Measurements from ENCODE around the gene KATNA1.
"Not testable (repeated sequence)": the region's sequence is repeated elsewhere in the genome, so short reads cannot be mapped to it uniquely, and the experiment has no call there.

The KATNA1 gene

DNA sequence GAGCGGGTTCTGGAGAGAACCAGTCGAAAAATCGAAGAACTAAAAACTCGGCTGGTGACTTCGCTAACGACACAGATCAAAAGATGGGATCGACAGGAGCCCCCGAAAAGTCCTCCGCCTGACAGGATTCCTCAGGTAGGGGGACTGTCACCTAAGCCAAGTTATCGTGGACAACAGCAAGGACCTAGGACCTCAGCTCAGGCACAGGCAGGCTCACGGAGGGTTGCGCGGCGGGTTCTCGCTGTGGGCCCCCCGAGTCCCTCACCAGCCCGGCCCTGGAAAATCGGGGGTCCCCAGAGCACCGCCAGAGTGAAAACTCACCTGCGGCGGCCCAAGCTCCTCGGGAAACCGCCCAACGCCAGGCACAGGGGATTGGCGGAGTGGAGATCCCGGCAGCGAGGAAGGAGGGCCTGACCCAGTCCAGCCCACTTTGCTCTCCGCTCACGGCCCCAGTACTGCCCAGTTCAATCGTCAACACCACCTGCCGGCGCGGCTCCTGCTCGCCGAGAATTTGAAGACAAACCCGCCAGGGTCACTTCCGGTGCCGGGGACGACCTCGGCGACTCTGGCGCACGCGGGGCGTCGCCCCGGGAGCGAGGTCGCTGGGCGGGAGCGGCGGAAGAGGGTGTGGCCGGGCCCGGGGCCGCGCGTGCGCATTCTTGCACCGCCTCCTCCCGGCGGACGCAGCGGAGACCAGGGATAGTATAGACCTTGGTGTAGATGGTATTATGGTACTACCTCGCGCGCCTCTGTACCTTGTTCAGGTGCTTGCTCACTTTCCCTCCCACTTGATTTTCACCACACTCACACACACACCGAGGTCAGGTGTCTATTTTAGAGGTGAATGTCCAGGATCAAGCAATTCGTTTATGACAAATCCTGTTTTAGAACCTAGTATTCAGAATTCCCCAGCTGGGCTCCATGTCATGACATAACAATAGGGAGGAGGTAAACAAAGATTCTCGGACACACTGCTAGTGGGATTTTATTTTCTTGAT is at the start of gene KATNA1:
TSS of gene KATNA1 (minus strand) at position 567 of the 998 bp plus-strand sequence. CDS start 10,167 bp downstream, outside the sequence.
- peak; percentile 79 for DNase-seq

DNA sequence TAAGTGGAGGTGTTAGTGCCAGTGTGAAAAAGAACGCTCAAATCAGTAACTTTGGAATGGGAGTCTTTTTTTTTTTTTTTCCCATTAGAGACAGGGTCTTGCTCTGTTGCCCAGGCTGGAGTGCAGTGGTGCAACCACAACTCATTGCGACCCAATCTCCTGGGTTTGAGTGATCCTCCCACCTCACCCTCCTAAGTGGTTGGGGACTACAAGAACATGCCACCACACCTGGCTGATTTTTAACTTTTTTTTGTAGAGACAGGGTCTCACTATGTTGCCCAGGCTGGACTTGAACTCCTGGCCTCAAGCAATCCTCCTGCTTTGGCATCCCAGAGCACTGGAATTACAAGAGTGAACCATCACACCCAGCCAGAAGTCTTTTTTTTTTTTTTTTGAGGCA is 49.7 kb upstream of the KATNA1 start:
- DNase-seq, result no peak

DNA sequence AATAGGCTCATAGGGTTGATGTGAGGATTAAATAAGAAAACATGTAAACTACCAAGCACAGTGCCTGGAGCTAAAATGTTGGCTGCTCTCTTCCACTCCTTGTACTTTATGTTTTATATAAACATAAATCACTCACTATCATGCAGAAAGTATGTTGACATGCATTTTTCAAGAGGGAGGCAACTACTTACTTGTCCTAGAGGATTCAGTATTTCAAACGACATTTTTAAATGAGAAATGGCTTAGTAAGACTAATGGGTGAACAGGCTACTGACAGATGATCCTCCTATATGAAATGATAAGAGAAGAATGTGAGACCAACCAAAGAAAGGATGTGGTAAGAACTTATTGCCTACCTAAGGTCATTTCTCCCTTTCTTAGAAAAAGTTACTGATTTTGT is 48.4 kb upstream of the KATNA1 start:
- DNase-seq, result no peak

DNA sequence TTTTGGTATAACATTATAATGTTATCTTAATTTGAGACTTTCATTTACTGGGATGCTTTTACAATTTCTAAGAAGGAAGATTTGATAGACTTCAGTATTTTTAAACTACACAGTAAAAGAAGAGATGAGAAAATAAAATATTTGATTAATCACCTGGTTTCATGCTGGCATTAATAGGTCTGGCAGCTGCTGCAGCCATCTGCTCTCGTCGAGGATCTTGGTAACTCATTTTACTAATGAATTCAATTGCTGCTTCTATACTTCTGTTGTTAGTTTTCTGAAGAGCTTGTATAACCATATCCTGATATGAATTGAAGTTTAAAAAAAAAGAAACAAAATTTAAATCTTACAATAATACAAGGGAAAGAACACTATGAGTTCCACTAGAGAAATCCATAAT is 46.4 kb upstream of the KATNA1 start:
- no peak for DNase-seq

DNA sequence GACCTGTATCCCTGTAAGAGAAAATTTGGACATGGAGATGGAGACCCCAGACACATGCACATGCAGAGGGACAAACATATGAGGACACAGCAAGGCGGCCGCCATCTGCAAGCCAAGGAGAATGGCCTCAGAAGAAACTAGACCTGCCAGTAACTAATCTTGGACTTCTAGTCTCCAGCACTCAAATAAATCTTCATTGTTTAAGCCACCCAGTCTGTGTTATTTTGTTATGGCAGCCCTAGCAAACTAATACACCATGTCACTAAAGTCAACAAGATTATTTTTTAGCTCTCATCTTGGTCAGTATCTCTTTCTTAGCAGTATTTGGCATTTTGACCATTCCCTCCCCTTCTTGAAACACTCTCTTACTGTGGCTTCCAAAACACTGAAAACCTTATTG is 42.7 kb upstream of the KATNA1 start:
- no peak for DNase-seq

DNA sequence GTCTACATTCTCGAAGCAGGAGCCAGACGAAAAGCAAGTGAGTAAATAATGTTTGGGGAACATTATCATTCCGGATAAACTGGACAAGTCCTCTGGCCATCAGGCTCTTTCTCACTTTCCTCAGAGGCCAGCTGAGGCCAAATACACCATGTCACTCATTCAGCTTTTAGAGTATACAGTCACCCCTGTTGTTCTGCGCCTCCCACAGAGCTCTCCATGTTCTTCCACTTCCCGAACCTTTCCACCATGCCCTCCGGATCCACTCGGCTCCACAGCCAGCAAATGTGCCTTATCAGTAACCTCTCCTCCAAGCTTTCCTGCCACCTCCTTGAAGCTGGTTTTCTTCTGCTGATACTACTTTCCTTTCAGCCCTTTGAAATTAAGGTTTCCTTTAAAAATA is 37.7 kb upstream of the KATNA1 start:
- no peak for DNase-seq

DNA sequence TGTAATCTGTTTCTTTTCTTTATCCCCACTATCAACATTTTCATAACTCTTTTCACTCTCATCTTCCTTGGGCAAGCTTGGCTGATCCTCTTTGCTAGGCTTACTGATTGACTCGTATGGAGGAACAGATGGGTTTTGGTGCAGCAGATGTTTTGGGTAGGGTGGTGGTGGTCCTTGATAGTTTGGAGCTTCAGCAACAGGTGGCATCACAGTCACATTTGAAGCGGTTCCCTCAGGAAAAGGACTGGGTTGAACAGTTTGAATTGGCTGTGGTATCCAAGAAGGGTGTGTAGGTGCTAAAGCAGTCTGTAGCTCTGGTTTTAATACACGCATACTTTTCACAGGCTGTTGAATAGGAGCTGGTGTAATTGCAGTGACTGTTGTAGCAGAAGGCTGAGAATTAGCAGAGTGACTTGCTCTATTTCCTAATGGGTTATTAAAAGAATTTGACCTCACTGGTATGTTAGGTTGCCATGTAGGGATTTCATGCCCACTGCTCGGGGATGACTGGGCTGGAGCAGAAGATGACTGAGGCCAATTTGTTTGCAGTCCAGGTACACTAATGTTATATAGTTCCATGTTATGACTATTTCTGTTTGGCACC is 34.8 kb upstream of the KATNA1 start:
- no peak for DNase-seq

DNA sequence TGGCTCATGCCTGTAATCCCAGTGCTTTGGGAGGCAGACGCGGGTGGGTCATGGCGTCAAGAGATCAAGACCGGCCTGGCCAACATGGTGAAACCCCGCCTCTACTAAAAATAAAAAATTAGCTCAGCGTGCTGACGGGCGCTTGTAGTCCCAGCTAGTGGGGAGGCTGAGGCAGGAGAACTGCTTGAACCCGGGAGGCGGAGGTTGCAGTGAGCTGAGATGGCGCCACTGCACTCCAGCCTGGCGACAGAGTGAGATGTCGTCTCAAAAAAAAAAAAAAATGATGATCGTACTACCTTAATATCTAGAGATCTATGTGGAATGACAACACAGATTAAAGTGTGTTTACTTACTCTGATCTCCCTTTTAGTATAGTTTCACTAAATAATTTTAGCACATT is 33.3 kb upstream of the KATNA1 start:
- DNase-seq, result not testable (repeated sequence)

DNA sequence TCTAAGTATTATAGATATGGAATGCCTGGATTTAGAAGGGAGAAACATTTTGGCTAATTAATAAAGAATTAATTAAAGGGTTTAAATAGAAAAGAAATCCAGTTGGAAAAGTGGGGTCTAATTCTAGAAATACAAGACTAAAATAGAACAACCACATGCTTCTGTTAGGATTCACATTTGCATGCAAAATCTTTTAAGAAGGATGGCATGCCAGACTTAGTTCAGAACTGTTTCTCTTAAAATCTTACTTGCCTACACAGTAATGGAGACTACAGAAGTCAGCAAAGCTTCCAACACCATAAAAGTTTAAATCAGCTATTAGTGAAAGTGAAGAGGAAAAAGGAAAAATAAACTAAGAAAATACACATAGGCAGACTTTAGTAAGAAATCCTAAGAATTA is 32.7 kb upstream of the KATNA1 start:
- DNase-seq, result no peak

DNA sequence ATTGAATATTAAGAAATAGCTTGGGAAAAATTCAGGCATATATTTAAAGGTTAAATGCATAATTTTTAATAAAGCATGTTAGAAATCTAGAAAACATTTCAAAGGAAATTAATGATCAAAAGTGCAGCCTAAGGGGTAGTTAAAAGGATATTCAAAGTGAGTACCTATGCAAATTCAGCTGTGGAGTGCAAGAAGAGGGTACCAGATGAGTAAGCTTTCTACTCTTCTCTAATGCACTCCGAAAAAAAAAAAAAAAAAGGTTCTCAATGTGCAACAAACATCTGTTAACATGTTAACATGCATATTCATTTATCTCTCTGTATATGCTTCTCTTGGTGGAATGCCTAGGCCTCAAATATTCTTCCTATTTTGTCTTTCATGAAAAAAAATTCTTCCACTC is 32.0 kb upstream of the KATNA1 start:
- DNase-seq, result no peak

DNA sequence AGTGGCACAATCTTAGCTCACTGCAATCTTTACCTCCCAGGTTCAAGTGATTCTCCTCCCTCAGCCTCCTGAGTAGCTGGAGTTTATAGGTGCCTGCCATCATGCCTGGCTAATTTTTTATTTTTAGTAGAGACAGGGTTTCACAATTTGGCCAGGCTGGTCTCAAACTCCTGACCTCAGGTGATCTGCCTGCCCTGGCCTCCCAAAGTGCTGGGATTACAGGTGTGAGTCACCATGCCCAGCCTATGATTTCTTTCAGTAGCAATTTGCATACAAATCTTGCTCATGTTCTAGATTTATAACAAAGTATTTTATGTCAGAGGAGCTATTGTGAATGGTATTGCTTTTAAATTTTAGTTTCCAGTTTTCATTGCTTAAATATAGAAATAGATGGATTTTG is 23.8 kb upstream of the KATNA1 start:
- not testable (repeated sequence) for DNase-seq

DNA sequence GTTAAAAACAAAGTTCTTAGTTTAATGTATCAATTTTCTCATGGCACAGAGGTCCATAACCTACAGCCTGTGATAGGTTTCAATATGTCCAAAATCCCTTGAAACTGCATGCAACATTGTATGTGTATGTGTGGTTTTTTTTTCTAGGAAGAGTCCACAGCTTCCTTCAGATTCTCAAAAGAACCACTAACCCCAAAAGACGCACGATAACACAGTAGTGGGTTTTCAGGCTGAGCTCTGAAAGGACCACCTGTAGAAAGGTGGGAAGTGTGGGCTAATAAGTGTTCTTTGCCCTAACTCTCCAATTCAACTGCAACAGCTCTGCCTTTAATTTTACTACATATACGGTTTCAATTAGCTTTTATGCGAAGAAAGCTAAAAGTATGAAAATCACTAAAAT is 11.5 kb upstream of the KATNA1 start:
- DNase-seq, result no peak

DNA sequence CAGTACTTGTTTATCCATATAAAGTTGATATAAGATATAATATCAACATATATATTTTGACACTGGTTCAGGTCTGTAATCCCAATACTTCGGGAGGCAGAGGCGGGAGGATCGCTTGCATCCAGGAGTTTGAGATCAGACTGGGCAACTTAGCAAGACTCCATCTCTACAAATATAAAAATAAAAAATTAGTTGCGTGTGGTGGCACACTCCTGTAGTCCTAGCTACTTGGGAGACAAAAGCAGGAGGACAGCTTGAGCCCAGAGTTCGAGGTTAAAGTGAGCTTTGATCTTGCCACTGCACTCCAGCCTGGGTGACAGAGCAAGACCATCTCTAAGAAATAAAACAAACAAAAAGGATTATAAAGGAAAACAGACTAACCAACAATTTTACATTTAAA is 8.9 kb upstream of the KATNA1 start:
- no peak for DNase-seq

DNA sequence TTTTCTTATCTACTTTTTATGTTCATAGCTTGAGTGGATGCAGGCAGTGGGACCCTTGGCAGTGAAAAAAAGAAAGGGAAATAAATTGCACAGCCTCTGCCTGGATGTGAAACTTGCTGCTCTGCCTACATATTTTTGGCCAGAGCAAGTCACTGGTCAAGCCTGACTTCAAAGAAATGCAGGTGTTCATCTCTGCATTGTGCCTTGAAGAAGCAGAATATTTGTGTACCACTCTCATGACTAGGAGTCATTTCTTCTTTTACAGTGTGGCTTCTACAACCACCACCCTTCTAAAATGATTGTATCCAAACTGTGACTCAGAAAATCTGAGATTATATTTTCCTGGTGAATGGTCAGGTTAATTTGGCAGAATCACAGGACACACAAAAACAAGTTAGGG is 2.5 kb upstream of the KATNA1 start:
- DNase-seq, result no peak

DNA sequence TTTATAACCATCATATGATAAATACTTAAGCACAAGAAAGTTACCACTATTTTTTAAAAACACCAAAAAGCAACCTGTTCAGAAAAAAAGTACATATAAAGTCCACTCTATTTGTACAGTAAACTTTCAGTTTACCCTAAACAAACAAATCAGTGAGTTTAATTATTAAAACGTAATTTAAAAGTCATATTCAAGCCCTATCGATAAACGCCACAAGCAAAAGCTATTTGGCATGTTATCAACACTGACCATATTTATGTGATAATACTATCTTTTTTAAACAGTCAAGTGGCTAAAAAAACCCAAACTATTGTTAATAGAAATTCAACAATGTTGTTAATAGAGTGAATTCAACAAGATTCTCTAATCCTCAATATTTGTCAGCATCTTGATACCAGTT is 1.9 kb downstream of the KATNA1 start:
- DNase-seq, result no peak

DNA sequence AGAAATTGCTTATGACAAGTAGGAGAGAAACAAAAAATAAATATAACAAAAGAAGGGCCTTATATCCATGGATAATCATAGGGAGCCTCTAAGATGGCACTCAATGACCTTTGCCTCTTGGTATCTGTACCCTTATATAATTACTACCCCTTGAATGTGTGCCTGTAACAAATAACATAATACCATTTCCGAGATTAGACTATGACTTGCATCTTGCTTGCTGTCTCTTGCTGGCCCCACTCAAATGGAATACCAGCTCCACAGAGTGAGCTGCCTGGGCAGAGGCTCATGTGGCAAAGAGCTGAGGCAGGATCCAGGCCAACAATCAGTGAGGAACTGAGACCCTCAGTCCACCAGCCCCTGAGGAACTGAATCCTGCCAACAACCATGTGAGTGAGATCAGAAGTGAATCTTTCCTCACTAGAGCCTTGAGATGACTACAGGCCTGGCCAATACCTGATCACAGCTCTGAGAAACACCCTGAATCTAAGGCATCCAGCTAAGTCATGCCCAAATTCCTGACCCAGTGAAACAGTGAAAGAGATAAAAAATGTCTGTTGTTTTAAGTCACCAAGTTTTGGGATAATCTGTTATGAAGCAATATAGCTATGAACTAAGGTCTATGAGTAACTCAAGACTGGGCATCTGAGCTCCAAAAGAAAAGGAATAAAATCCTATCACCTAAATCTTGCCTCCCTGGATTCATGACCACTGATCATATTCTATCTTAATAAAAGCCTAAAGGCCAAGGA is 5.5 kb downstream of the KATNA1 start:
- no peak for DNase-seq

DNA sequence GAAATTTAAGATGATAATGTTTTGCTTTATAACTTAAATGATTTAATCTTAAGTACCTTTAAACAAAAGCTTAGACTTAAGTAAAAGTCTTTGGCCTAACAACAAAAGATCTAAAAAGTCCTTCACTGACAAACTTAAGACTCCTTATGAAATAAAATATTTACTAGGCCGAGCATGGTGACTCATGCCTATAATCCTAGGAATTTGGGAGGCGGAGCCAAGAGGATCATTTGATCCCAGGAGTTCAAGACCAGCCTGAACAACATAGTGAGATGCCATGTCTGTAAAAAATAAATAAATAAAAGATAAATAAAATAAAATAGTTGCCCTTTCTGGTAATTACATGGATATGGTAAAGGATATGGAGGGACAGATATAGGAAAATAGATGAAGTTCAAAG is 12.4 kb downstream of the KATNA1 start:
- no peak for DNase-seq

DNA sequence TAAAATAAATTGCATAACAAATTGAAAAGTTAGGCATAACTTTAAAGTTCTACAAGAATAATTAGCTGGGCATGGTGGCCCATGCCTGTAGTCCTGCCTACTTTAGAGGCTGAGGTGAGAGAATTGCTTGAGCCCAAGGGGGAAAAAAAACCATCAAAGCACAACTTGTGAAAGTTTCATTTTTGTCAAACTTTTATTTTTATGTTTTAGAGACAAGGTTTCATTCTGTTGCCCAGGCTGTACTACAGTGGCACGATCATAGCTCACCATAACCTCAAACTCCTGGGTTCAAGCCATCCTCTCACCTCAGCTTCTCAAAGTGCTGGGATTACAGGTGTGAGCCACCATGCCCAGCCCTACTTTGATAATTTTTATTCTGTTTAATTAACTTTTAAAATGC is 14.2 kb downstream of the KATNA1 start:
- no peak for DNase-seq

DNA sequence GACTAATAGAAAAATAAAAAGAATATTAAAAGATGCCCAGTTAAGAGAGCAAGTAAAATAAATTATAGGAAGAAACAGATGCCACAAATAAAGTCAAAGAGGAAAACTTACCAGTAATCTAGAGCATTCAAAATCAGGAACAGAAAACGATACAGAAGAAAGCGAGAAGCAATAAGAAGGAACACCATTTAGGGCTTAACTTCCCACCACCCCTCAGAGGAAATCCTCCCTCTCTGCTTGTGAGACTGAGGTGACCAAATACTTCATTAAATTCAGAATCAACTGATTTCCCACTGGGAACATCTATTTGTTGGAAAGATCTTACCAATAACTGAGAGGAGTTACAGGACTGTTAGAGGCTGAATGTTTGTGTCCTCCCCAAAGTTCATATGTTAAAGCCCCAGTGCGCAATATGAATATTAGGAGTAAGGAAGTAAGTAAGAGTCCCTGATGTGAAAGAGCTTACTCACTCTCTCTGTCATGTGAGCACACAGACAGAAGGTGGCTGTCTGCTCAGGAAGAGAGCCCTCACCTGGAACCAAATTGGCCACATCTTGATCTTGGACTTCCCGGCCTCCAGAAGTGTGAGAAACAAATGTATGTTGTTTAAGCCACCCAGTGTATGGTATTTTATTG is 19.5 kb downstream of the KATNA1 start:
- DNase-seq, result no peak

DNA sequence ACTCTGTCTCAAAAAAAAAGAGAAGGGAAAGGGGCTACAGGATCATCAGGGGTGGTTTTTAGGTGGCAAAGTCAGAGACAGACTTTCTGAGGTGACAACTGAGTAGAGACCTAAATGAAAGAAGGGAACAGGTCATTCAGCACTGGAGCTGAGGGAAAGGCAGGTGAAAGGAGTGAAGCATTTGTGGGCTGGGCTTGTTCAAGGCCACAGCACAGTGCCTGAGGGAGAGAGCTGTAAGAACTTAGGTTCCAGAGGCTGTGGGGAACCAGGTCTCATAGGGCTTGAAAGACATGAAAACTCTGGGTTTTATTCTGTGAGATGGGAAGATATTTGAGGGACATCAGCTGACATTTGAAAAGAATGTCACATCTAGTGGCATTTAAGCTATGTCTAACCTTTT is 20.8 kb downstream of the KATNA1 start:
- DNase-seq, result no peak

DNA sequence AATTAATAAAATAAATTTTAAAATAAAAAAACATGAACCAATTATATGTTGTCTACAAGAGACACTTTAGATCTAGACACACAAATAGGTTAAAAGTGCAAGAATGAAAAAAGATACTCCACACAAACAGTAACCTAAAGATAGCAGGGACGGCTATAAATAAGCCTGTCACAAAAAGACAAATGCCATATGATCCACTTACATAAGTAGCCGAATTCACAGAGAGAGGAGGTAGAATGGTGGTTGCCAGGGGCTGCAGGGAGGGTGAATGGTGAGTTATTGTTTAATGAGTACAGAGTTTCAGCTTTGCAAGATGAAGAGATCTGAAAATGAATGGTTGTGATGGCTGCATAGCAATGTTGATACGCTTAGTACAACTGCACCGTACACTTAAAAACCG is 32.7 kb downstream of the KATNA1 start:
- DNase-seq, result no peak

DNA sequence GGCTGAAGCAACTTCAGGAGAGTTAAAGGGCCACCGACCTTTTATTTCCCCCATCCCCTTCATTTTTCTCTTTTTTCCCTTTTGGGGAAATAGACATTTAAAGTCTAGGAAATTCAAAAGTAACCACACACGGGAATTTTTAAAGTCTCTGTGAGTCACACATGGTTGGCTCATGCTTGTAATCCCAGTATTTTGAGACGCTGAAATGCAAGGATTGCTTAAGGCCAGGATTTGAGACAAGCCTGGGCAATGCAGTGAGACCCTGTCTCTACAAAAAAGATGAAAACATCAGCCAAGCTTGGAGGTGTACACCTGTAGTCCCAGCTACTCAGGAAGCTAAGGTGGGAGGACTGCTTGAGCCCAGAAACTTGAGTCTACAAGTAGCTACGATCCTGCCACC is 34.2 kb downstream of the KATNA1 start:
- DNase-seq, result no peak

DNA sequence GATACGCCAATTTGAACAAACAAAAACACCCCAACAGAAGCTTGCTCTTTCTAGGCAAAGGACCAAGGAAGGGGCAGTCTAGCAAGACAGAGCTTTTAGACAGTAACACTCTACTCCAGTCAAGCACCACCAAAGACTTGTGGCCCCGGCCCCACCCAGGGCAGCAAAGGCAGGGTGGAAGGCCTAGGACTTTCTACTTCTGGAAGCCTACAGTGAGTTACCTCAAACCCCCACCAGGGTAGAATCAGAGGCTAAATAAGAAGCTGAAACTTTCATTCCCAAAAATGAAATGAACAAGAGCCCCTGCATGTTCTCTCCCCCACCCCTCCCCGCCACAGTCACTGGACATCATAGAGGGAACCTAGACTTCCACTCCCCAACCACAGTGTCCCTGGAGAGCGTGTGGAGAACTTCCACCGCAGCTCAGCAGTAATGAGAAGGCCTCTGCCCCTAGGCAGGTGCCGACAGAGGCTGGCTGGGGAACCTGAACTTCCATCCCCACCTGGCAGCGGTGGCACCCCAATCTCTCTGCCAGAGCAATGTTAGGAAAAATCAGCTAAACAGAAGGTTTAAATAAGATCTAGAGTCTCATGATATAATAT is 40.0 kb downstream of the KATNA1 start:
- no peak for DNase-seq

Data from activated T-cell treated with anti-CD3 and anti-CD28 coated beads for 4 hours (primary cell).